GM18502 (cell line): Measurements from ENCODE around the gene BMP7.
"Not testable (repeated sequence)": the region's sequence is repeated elsewhere in the genome, so short reads cannot be mapped to it uniquely, and the experiment has no call there.

Source experiments
- ATAC-seq: cut with Tn5 transposase; IDR thresholded peaks from one replicate; pipeline ENCODE4 v1.9.1; 2021; ENCODE audit warnings: mild to moderate bottlenecking; ENCODE audit not compliant: unreplicated experiment, poor library complexity

The BMP7 gene

GRCh38 chr20:57252559-57253162 lies 13.8 kb downstream of the BMP7 start:
- ATAC-seq, result no peak

GRCh38 chr20:57251949-57252348 lies 14.5 kb downstream of the BMP7 start:
- no peak for ATAC-seq

GRCh38 chr20:57251344-57251743 lies 15.1 kb downstream of the BMP7 start:
- ATAC-seq, result no peak

- ATAC-seq, result no peak
Measured at GRCh38 chr20:57250607-57251343, 15.7 kb downstream of the BMP7 start.

DNA sequence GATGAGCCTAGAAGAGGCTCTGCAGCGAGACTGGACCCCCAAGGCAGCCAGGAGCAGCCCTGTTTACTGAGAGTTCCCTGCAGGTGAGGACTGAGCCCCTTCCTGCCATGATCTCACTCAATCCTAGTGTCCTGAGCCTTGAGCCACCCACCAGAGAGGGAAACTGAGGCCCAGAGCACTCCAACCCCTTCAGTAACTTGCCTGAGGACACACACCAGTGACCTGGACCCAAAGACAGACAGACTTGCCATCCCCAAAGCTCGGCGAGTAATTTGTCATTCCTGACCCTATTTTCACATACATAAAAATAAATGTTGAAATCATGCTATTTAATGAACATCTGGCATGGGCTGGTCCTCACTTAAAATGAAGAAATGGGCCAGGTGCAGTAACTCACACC lies 16.7 kb downstream of the BMP7 start:
- ATAC-seq, result no peak

- no peak for ATAC-seq
Measured at GRCh38 chr20:57249073-57249472, 17.4 kb downstream of the BMP7 start.

DNA sequence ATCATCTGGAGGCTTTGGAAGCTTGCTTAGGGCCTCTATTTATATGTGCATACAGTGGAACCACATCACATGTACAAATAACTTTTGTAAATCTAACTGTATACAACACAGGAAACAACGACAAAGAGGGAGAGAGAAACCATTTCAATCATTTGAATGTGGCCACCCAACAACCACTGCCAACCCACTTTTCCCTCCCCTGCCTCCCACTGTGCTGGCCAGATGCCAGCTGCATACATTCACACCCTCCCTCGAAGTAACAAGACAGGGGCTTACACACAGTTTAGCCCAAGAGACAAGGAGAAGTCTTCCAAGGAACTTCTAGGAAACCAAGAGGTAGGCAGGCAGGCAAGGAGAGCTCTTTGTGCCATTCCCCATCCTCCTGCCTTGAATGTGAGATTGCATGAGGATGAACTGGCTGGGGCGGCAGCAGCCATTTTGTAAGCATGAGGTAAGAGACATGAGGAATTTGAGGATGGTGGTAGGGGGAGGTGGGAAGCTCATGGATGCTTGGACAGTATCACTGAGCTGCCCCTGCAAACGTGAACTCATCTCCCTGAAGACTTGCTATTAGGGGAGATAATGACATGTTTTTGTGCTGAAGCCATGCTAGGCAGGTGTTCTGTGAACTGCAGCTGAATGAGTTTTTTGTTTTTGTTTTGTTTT lies 18.2 kb downstream of the BMP7 start:
- ATAC-seq, result no peak

DNA sequence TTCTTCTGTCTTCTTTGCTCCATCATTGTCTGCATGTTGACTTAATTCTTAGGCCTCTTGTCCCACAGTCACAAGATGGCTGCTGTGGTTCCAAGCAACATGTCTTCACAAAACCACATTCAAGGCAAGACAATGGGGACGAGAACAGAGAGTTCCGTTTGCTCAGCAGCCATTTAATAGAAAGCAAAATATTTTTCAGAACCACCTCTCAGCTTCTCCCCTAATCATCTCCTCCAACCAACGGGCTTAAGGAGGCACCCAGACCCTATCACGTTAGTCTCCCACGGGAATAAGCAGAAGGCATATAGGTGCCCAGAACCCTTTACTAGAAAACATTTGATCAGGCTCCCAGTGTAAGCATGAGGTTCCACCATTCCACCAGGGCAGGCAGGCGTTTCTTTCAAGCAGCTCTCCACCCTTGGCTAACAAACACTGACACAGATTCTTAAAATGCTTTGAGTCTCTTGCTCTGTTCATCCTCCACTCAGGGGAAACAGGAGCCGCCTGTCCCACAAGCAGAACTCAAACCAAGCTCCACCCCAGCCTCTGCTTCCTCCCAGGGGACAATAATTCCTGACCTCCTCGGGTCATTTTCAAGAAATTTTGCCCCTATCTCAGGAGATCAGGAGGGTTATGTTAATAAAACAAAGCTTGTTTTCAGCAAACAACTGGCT lies 19.0 kb downstream of the BMP7 start:
- no peak for ATAC-seq

- ATAC-seq, result no peak
Measured at GRCh38 chr20:57245997-57246396, 20.4 kb downstream of the BMP7 start.

DNA sequence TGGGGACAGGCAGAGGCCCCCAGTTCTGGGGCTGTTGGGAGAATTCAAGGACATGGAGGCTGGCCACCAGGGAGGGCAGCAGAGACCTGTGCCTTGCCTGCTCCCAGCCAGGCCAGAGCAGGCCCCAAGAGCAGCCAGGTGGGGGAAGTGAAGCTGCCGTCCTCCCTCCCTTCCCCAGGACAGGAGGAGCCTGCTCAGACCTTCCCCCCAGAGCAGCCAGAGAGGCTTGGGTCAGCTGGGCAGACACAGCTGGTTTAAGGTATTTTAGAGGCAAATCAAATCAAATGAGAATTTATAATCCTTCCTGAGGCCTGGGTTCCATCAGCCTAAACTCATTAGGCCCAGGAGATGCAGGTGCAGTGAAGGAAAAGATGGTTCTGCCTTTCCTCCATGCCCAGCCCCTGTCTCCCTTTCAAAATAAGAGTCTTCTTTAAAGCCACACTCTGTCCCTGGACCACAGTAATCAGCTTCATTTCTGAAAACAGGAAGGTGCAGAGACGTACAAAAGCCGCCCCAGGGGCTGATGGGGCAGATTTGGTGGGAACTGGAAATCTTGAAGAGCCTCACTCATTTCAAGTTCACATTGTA lies 21.7 kb downstream of the BMP7 start:
- no peak for ATAC-seq

GRCh38 chr20:57244221-57244585 lies 22.2 kb downstream of the BMP7 start:
- ATAC-seq, result no peak

GRCh38 chr20:57243480-57244220 lies 22.8 kb downstream of the BMP7 start:
- no peak for ATAC-seq

- ATAC-seq, result no peak
Measured at GRCh38 chr20:57242414-57242813, 24.0 kb downstream of the BMP7 start.

- ATAC-seq, result no peak
Measured at GRCh38 chr20:57241363-57241991, 25.0 kb downstream of the BMP7 start.

DNA sequence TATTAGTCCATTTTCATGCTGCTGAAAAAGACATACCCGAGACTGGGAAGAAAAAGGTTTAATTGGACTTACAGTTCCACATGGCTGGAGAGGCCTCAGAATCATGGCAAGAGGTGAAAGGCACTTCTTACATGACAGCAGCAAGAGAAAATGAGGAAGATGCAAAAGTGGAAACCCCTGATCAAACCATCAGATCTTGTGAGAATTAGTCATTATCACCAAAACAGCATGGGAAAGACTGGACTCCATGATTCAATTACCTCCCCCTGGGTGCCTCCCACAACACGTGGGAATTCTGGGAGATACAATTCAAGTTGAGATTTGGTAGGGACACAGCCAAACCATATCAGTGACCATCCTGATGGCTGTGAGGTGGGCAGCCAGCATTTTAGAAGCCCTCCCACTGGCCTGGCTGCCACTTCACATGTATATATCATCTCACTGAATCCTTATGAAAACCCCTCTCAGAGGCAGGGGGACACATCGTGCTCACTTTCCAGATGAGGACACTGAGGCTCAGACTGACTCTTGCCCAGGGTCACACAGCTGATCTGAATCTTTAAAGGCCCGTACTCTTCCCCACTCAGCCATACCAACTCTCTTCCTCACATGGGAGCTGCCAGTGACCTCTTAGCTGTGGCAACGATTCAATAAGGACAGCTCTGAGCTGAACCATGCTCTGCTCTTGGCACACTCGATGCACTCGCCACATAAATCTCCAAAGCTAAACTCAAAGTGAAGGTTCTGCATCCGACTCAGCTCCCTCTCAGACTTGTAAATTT lies 25.7 kb downstream of the BMP7 start:
- no peak for ATAC-seq

- not testable (repeated sequence) for ATAC-seq
Measured at GRCh38 chr20:57239725-57240124, 26.7 kb downstream of the BMP7 start.

- not testable (repeated sequence) for ATAC-seq
Measured at GRCh38 chr20:57239324-57239723, 27.1 kb downstream of the BMP7 start.

GRCh38 chr20:57238089-57238488 lies 28.4 kb downstream of the BMP7 start:
- no peak for ATAC-seq

DNA sequence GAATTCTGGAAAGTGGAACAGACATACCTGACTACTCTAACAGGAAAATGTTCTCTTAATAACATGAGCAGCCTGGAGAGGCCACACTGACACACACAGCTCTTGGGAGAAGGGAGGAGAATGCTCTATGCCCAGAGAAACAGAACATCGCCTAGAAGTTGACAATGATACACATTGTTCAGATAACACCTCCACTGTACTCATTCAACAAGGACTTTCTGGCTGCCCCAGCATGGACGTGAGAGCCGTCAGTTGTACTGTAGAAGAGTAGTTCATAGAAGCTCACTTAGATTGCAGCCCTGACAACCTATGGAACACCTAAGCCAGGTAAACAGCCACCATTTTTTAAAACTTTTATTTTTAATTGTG lies 28.9 kb downstream of the BMP7 start:
- no peak for ATAC-seq
